Endothelial cell (in vitro differentiated cells): ENCODE results near the gene RAB11FIP5. TPM values are rescaled to one million over a fixed set of nuclear protein-coding genes. Genes with fewer than 3 reads are reported as not detected.

Experiments
- DNase-seq: peaks from one replicate; pipeline ENCODE4 v3.0.0; 2021; ENCODE audit warnings: low spot score
- H3K27ac Mint-ChIP-seq: one replicate; pipeline ENCODE4 v1.8.0; 2021; ENCODE audit warnings: mixed read lengths, inconsistent platforms; ENCODE audit not compliant: unreplicated experiment
- H3K27me3 Mint-ChIP-seq: one replicate; pipeline ENCODE4 v1.8.0; 2021; ENCODE audit warnings: mild to moderate bottlenecking, moderate library complexity, mixed read lengths, inconsistent platforms; ENCODE audit not compliant: unreplicated experiment
- H3K36me3 Mint-ChIP-seq: one replicate; pipeline ENCODE4 v1.8.0; 2021; ENCODE audit warnings: mild to moderate bottlenecking, low read depth, mixed read lengths, inconsistent platforms; ENCODE audit not compliant: unreplicated experiment
- H3K4me1 Mint-ChIP-seq: one replicate; pipeline ENCODE4 v1.8.0; 2021; ENCODE audit warnings: mild to moderate bottlenecking, mixed read lengths, inconsistent platforms; ENCODE audit not compliant: unreplicated experiment
- H3K4me3 Mint-ChIP-seq: one replicate; pipeline ENCODE4 v1.8.0; 2021; ENCODE audit warnings: mild to moderate bottlenecking, mixed read lengths, inconsistent platforms; ENCODE audit not compliant: unreplicated experiment
- H3K9me3 Mint-ChIP-seq: one replicate; pipeline ENCODE4 v1.8.0; 2021; ENCODE audit warnings: mixed read lengths, inconsistent platforms; ENCODE audit not compliant: unreplicated experiment
- CTCF ChIP-seq: fragments of 200-600 bp; sonication (generic); IDR thresholded peaks from one replicate; pipeline ENCODE4 v1.5.0; 2021; ENCODE audit warnings: antibody characterized with exemption; ENCODE audit not compliant: unreplicated experiment
- total RNA-seq: library from RNA; stranded (reverse); fragmentation: NEBNext Ultra II Directional; extraction: Animal tissue kit (Norgen Biotek cat#: 25700); gene quantifications from one replicate; pipeline ENCODE4 v1.2.1, GENCODE V29; 2021; ENCODE audit not compliant: unreplicated experiment

RAB11FIP5 gene
- total RNA-seq, 1 donor from 2014 or later, result 27.8 TPM

DNA sequence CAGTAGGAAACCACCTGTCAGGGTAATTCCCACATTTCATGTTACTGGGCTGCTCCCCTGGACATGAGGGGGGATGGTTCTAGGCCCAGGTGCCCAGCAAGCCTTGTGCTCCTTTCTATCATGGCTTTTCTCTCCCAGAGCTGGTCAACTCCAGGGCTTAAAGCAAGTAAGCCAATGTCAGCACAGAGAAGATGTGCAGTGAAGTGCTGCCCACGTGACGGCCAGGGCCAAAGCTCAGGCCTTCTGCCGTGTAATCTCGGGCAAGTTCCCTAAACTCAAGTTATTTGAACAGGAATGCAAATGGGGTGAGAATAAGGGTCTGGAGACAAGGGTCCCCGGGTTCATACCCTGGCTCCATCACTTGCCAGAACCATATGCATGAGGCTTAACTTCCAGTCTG, 57.8 kb downstream of the RAB11FIP5 start:
- Mint-ChIP-seq H3K9me3 (peaks cover 6% of the 10 kb centered on the region), H3K27me3 (peaks cover 5% of the 10 kb centered on the region), H3K27ac (no peak overlapping the region), H3K4me3 (no peak overlapping the region), H3K36me3 (peaks cover 39% of the 10 kb centered on the region), H3K4me1 (peaks cover 41% of the 10 kb centered on the region)
- TF ChIP-seq CTCF, result no peak
- DNase-seq, result no peak

GRCh38 chr2:73053316-73054114, 59.2 kb downstream of the RAB11FIP5 start:
- Mint-ChIP-seq H3K9me3 (peaks cover 6% of the 10 kb centered on the region), H3K4me1 (peaks cover 39% of the 10 kb centered on the region), H3K27ac (no peak overlapping the region), H3K4me3 (no peak overlapping the region), H3K36me3 (peaks cover 42% of the 10 kb centered on the region), H3K27me3 (peaks cover 8% of the 10 kb centered on the region)
- DNase-seq, result no peak
- TF ChIP-seq CTCF, result no peak

DNA sequence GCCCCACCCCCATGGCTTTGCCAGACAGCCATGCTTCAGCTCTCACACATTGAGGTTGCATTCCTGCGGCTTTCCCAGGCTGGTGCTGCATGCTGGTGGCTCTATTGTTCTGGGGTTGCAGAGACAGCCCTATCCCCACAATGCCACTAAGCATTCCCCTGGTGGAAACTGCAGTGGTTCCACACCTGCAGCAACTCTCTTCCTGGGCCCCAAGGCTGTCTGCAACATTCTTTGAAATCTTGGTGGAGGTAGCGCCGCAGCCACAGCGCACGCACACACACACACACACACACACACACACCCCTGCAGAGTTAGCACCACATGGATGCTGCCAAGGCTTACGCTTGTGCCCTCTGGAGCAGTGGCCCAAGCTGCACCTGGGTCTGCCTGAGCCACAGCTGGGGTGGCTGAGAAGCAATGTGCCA, 62.6 kb downstream of the RAB11FIP5 start:
- DNase-seq, result no peak
- H3K27me3 Mint-ChIP-seq, result peaks cover 8% of the 10 kb centered on the region
- peaks cover 20% of the 10 kb centered on the region for H3K36me3 Mint-ChIP-seq
- no peak overlapping the region for H3K4me3 Mint-ChIP-seq
- no peak overlapping the region for H3K27ac Mint-ChIP-seq
- H3K4me1 Mint-ChIP-seq, result peaks cover 39% of the 10 kb centered on the region
- TF ChIP-seq CTCF, result no peak
- no peaks in the 10 kb centered on the region for H3K9me3 Mint-ChIP-seq

DNA sequence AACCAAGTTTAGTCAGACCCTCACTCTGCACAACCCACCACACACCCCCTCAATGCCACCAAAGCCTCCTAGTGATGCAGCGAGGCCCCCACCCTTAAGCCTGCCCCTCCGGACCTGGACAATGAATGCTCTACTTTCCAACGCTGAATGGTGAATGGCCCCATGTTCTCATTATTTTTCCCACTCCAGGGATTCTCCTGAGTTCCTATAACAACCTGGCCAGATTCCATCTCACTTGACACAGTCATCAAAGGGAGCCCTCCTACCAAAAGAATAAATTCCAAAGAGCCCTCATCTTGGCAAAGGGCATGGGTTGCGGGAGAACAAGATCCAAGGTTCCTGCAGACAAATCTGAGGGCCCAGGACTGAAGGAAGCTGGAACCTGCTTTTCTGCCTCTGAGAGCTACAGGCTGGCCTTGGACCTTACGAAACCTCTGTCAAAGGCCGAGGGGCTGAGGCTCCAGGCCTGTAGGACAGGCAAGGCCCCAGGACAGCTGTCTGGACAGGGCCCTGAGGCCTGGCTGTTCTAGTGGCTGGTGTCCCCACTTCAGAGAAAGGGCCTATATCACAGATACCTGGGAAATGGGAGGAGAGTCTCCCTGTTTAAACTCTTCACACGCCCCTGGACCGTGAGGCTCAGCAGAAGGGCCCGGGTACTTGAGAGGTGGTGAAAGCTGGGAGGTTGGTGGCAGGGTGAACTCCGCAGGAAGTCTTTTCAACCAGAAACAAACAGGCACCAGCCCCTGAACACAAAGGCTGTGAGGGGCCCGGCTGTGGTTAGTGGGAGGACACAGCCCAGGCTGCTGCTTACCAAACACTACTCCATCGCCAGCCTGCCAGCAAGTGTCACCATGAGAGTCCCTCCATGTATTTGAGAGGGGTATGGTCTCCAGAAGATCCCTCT, 68.6 kb downstream of the RAB11FIP5 start:
- no peak for DNase-seq
- no peak for TF ChIP-seq CTCF
- Mint-ChIP-seq H3K9me3 (no peaks in the 10 kb centered on the region), H3K4me3 (no peak overlapping the region), H3K27ac (no peak overlapping the region), H3K36me3 (peaks cover 4% of the 10 kb centered on the region), H3K4me1 (peaks cover 4% of the 10 kb centered on the region), H3K27me3 (peaks cover 3% of the 10 kb centered on the region)
